Activated CD4-positive, CD25-positive, alpha-beta regulatory T cell (primary cell): ENCODE measurements around the gene GFI1.
"Not testable (repeated sequence)": the region's sequence is repeated elsewhere in the genome, so short reads cannot be mapped to it uniquely, and the experiment has no call there.

Experiments
- DNase-seq, 4 experiments: peaks; one replicate each; lab custom pipeline; 2025; lab: John Stamatoyannopoulos, UW

GFI1 gene

GRCh38 chr1:92465256-92465647, 21.5 kb downstream of the GFI1 start:
- no peak for DNase-seq

GRCh38 chr1:92464588-92465255, 22.0 kb downstream of the GFI1 start:
- no peak for DNase-seq

- no peak for DNase-seq
Observed at GRCh38 chr1:92461364-92462097, 25.2 kb downstream of the GFI1 start.

GRCh38 chr1:92459871-92460320, 26.8 kb downstream of the GFI1 start:
- no peak for DNase-seq

- DNase-seq: no peak
Observed at GRCh38 chr1:92458146-92458545, 28.6 kb downstream of the GFI1 start.

- no peak for DNase-seq
Observed at GRCh38 chr1:92447976-92448375, 38.7 kb downstream of the GFI1 start.

GRCh38 chr1:92447033-92447681, 39.6 kb downstream of the GFI1 start:
- no peak for DNase-seq

GRCh38 chr1:92446546-92446945, 40.2 kb downstream of the GFI1 start:
- DNase-seq: no peak

GRCh38 chr1:92445865-92446264, 40.9 kb downstream of the GFI1 start:
- DNase-seq: no peak

GRCh38 chr1:92444351-92444750, 42.4 kb downstream of the GFI1 start:
- no peak for DNase-seq

- no peak for DNase-seq
Observed at GRCh38 chr1:92443893-92444292, 42.8 kb downstream of the GFI1 start.

- no peak for DNase-seq
Observed at GRCh38 chr1:92442351-92442750, 44.4 kb downstream of the GFI1 start.

GRCh38 chr1:92441697-92442342, 44.9 kb downstream of the GFI1 start:
- no peak for DNase-seq

GRCh38 chr1:92441316-92441696, 45.4 kb downstream of the GFI1 start:
- DNase-seq: no peak

GRCh38 chr1:92439291-92439690, 47.4 kb downstream of the GFI1 start:
- no peak for DNase-seq

- DNase-seq: not testable (repeated sequence)
Observed at GRCh38 chr1:92434572-92434971, 52.2 kb downstream of the GFI1 start.

- no peak for DNase-seq
Observed at GRCh38 chr1:92430030-92430429, 56.7 kb downstream of the GFI1 start.

GRCh38 chr1:92425617-92426016, 61.1 kb downstream of the GFI1 start:
- DNase-seq: no peak
